Sigmoid colon (tissue), 4 donors: ENCODE measurements around the gene ZFP92.

ENCODE experiments used
- CTCF ChIP-seq, 4 experiments: fragments of 450-650 bp in 3 of 4; fragments of 200-600 bp in 1 of 4; IDR thresholded peaks; one replicate each; pipeline ENCODE4 v1.5.1; 2016 to 2019; ENCODE audit warnings: antibody characterized with exemption in 4 of 4, mild to moderate bottlenecking in 3 of 4, moderate library complexity in 2 of 4
- EP300 ChIP-seq, 4 donors: sonication (generic); formaldehyde crosslinking; IDR thresholded peaks; one replicate each; pipeline ENCODE4 v1.6.1; 2017; ENCODE audit warnings: antibody characterized with exemption in 4 of 4
- POLR2A ChIP-seq, 2 donors: fragments of 450-650 bp; IDR thresholded peaks; one replicate each; pipeline ENCODE4 v1.6.1; 2016; ENCODE audit warnings: antibody characterized with exemption in 2 of 2, mild to moderate bottlenecking in 2 of 2, moderate library complexity in 2 of 2
- POLR2AphosphoS5 ChIP-seq, 4 donors: sonication (generic); formaldehyde crosslinking; IDR thresholded peaks; one replicate each; pipeline ENCODE4 v1.6.1; 2017; ENCODE audit warnings: antibody characterized with exemption in 4 of 4

GRCh38 chrX:153408221-153408721 is 3.0 kb upstream of the ZFP92 start:
- TF ChIP-seq POLR2AphosphoS5 (IDR thresholded peaks at IDR 0.05) (no peak), CTCF (IDR thresholded peaks at IDR 0.05) (no peak), POLR2A (IDR thresholded peaks at IDR 0.05) (no peak), EP300 (IDR thresholded peaks at IDR 0.05) (no peak)
